PFSK-1 (cell line): ENCODE results near the gene CYSTM1.

ENCODE experiments used
- FOXP2 ChIP-seq: optimal IDR thresholded peaks from 2 replicates; pipeline ENCODE3; 2011; ENCODE audit warnings: borderline replicate concordance, control low read depth, inconsistent platforms; ENCODE audit not compliant: insufficient read depth; ENCODE audit errors: extremely low read length, extremely low read depth
- POLR2AphosphoS5 ChIP-seq: IDR thresholded peaks from 2 replicates; pipeline ENCODE4 v1.6.1; 2012; ENCODE audit warnings: low read depth, mild to moderate bottlenecking, control low read depth, low read length, moderate library complexity
- SIN3A ChIP-seq: IDR thresholded peaks from 2 replicates; pipeline ENCODE4 v1.6.1; 2012; ENCODE audit warnings: mild to moderate bottlenecking, low read length, moderate library complexity, borderline replicate concordance; ENCODE audit not compliant: insufficient read depth
- TAF1 ChIP-seq: IDR thresholded peaks from 2 replicates; pipeline ENCODE4 v1.6.1; 2012; ENCODE audit warnings: low read length, control low read depth, borderline replicate concordance; ENCODE audit not compliant: insufficient read depth
- TF ChIP-seq, protein P1 (sequence below), 2 experiments: IDR thresholded peaks; 2 replicates each; pipeline versions ENCODE4 v1.6.1 to v1.8.0; 2011 to 2012; ENCODE audit warnings: low read depth in 2 of 2, low read length in 2 of 2, control low read depth in 1 of 2, inconsistent platforms in 1 of 2, mild to moderate bottlenecking in 1 of 2, moderate library complexity in 1 of 2; ENCODE audit not compliant: insufficient read depth in 1 of 2

Gene CYSTM1

DNA sequence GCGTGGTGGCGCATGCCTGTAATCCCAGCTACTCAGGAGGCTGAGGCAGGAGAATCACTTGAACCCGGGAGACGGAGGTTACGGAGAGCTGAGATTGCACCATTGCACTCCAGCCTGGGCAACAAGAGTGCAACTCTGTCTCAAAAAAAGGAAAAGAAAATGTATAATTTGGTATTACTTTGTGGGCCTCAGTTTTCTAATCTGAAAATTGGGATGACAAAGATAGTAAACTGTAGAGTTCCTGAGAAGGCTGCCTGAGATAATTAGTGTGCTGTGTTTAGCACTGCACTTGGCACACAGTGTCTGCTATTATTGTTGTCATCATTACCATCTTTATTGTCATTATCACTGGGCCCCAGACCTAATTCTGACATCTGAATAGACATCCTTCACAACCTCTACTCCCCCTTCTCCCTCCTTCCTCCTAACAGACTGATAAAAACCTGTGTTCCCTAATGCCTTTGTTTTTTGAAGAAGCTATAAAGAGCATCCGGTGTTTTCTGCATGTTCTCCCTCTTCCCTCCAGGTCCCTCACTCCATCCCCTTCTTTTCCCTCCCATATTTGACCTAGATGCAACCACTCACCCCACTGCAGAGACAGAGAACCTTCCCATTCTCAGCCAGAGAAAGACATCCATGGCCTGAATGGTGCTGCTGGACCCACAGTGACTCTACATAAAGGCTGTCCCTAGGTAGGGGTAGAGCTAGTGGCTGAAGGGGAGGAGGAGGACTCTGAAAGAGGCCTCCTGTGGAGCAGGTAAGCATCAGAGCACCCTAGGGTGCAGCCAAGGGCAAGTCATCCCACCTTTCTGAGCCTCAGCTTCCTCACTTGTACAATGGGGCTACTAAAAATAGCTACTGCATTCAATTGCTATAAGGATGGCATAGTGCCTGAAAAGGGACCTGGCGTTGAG, 15.7 kb upstream of the CYSTM1 start:
- TF ChIP-seq TAF1, result no peak
- TF ChIP-seq, protein P1, sequence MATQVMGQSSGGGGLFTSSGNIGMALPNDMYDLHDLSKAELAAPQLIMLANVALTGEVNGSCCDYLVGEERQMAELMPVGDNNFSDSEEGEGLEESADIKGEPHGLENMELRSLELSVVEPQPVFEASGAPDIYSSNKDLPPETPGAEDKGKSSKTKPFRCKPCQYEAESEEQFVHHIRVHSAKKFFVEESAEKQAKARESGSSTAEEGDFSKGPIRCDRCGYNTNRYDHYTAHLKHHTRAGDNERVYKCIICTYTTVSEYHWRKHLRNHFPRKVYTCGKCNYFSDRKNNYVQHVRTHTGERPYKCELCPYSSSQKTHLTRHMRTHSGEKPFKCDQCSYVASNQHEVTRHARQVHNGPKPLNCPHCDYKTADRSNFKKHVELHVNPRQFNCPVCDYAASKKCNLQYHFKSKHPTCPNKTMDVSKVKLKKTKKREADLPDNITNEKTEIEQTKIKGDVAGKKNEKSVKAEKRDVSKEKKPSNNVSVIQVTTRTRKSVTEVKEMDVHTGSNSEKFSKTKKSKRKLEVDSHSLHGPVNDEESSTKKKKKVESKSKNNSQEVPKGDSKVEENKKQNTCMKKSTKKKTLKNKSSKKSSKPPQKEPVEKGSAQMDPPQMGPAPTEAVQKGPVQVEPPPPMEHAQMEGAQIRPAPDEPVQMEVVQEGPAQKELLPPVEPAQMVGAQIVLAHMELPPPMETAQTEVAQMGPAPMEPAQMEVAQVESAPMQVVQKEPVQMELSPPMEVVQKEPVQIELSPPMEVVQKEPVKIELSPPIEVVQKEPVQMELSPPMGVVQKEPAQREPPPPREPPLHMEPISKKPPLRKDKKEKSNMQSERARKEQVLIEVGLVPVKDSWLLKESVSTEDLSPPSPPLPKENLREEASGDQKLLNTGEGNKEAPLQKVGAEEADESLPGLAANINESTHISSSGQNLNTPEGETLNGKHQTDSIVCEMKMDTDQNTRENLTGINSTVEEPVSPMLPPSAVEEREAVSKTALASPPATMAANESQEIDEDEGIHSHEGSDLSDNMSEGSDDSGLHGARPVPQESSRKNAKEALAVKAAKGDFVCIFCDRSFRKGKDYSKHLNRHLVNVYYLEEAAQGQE (IDR thresholded peaks at IDR 0.05; ENCODE audit: insufficient read depth in 1 of 2, low read depth in 2 of 2, low read length in 2 of 2), result no peak
- TF ChIP-seq POLR2AphosphoS5, result no peak
- no peak for TF ChIP-seq FOXP2
- no peak for TF ChIP-seq SIN3A

DNA sequence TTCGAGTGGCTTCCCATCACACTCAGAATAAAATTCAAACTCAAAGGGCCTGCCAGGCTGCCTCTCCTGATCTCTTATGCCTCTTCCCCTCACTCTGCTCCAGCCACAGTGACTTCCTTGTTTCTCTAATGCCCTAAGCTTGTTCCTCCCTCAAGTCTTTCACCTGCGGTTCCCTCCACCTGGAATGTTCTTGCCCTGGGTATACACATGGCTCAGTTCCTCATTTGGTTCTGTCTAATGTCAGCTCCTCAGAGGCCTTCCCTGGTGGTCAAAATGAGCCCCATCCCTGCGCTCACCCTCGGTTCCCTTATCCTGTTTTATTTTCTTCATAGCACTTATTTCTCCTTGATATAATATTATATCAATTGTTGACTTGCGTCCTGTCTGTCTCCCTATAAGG, 12.7 kb upstream of the CYSTM1 start:
- TF ChIP-seq SIN3A (no peak), FOXP2 (no peak)

DNA sequence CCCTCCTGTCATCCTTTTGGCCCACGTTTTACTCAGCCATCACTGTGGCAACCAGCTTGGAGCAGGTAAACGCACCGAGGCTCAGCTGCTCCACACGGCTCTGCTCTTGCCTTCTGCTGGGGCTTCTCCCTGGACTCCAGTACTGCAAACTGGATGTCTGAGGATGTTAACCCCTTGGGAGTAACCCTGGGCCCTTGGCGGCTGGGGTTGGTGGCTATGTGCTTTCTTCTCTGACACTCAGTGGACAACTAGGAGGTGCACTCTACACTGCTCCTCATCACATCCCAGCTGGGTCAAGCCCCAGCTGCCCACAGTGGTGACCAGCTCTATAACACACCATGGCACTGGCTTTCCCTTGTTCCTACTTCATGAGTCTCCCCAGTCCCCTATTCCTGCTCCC, 12.2 kb upstream of the CYSTM1 start:
- TF ChIP-seq POLR2AphosphoS5, result no peak
- TF ChIP-seq SIN3A, result no peak
- TF ChIP-seq FOXP2, result no peak
- TF ChIP-seq TAF1, result no peak
- TF ChIP-seq, protein P1 (IDR thresholded peaks at IDR 0.05; ENCODE audit: insufficient read depth in 1 of 2, low read depth in 2 of 2, low read length in 2 of 2), result no peak

DNA sequence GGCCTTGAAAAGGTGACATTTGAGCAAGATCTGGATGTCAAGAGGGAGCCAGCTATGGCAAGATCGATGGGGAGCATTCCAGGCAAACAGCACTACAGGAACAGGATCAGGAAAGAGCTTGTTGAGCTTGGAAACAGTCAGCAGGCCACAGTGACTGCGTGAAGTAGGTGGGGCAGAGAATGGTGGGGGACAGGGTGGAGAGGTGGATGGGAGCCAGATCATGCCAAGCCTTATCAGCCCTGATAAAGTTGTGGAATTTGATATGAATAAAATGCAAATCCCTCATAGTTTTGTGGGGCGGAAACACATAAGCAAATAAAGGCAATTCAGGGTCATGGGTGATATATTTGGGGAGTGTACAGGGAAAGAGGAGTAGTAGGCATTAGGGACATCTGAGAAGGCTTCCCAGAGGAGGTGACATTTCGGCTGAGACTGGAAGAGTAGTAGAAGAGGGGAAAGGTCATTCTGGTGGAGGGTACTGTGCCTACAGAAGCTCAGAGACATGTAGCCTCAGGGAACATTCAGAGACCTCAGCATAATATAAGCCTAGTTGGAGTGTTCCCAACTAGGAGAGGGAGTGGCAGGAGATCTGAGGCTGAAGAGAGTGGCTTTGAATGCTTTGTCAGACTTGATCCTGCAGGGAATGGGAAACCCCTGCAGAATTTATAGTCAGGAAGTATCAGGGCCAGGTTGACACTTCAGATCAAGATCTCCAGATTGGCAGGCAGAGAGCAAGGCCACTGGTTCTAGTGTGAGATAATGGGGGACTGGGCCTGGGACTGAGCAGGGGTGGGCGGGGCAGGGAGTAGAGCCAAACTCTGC, 9.7 kb upstream of the CYSTM1 start:
- TF ChIP-seq POLR2AphosphoS5 (no peak), TAF1 (no peak), SIN3A (no peak), FOXP2 (no peak)
- TF ChIP-seq, protein P1 (IDR thresholded peaks at IDR 0.05; ENCODE audit: insufficient read depth in 1 of 2, low read depth in 2 of 2, low read length in 2 of 2), result no peak

DNA sequence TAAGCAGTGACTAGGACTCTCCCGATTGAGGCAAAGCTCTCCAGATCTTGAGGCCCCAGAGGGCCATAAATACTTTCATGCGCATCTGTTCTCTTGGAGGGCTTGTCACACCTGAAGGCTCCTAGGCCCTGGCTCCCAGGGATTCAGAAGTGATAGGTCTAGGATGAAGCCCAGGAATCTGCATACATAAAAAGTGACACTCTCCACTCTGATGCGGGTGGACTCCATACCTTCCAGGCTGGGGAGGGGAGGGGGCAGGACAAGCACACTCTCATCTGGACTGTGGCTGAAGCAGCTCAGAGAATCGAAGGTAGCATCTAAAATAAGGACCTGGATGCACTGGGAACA, 9.1 kb upstream of the CYSTM1 start:
- no peak for TF ChIP-seq POLR2AphosphoS5
- TF ChIP-seq SIN3A, result no peak
- no peak for TF ChIP-seq TAF1

DNA sequence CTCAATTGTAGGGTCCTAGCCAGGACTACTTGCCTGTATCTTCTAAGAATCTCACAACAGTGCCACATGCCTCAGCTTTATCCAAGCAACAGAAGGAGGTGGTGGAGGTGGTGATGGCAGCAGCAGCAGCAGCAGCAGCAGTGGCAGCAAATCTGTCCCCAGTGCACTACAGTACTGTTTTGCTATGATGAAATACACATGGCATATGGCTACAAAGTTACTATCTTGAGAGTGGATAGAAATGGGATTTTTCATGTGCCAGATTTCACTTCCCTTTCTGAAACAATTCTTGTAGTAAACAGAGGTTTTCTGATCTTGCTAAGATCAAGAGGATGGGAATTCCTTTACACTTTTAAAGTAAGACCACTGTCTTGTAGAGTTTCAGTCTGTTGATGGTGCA, 8.1 kb upstream of the CYSTM1 start:
- no peak for TF ChIP-seq SIN3A
- TF ChIP-seq TAF1, result no peak
- no peak for TF ChIP-seq FOXP2
- no peak for TF ChIP-seq POLR2AphosphoS5
- TF ChIP-seq, protein P1 (IDR thresholded peaks at IDR 0.05; ENCODE audit: insufficient read depth in 1 of 2, low read depth in 2 of 2, low read length in 2 of 2), result no peak
